ENCODE measurements around the gene CFAP73. TPM values are rescaled to one million over a fixed set of nuclear protein-coding genes. Genes with fewer than 3 reads are reported as not detected.
A peak's percentile ranks its signal among the peaks of the same experiment; 100 is the strongest.

CFAP73 gene
- total RNA-seq, 1 donor from 2014 or later: not detected

DNA sequence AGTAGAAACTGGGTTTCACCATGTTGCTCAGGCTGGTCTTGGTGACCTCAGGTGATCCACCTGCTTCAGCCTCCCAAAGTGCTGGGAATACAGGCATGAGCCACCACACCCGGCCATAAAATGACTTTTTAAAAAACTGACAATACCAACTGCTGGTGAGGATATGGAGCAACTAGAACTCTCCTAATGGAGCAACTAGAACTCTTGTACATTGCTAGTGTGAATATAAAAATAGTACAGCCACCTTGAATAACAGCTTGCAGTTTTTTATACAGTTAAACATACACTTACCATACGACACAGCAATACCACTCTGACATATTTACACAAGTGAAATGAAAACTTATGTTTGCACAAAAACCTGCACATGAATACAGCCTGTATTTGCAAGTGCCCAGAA is 2.5 kb upstream of the CFAP73 start:
- Histone ChIP-seq H3K4me3 (ENCODE audit: low read depth, low read length) (no peak overlapping the region), H3K36me3 (ENCODE audit: control insufficient read depth, insufficient read depth, low read length) (no peaks in the 10 kb centered on the region), H3K27me3 (ENCODE audit: control insufficient read depth, insufficient read depth, low read length) (peaks cover 6% of the 10 kb centered on the region)
- DNase-seq (ENCODE audit: low read depth): no peak
- TF ChIP-seq, protein P1, sequence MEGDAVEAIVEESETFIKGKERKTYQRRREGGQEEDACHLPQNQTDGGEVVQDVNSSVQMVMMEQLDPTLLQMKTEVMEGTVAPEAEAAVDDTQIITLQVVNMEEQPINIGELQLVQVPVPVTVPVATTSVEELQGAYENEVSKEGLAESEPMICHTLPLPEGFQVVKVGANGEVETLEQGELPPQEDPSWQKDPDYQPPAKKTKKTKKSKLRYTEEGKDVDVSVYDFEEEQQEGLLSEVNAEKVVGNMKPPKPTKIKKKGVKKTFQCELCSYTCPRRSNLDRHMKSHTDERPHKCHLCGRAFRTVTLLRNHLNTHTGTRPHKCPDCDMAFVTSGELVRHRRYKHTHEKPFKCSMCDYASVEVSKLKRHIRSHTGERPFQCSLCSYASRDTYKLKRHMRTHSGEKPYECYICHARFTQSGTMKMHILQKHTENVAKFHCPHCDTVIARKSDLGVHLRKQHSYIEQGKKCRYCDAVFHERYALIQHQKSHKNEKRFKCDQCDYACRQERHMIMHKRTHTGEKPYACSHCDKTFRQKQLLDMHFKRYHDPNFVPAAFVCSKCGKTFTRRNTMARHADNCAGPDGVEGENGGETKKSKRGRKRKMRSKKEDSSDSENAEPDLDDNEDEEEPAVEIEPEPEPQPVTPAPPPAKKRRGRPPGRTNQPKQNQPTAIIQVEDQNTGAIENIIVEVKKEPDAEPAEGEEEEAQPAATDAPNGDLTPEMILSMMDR (IDR thresholded peaks at IDR 0.05; ENCODE audit: insufficient read depth, low read length, poor library complexity, severe bottlenecking): no peak

GRCh38 chr12:113151655-113152054 is 2.1 kb downstream of the CFAP73 start:
- H3K27me3 ChIP-seq (ENCODE audit: control insufficient read depth, insufficient read depth, low read length): peaks cover 34% of the 10 kb centered on the region
- DNase-seq (ENCODE audit: low read depth): no peak
- H3K36me3 ChIP-seq (ENCODE audit: control insufficient read depth, insufficient read depth, low read length): no peaks in the 10 kb centered on the region
- H3K4me3 ChIP-seq (ENCODE audit: low read depth, low read length): no peak overlapping the region
- TF ChIP-seq, protein P1 (IDR thresholded peaks at IDR 0.05; ENCODE audit: insufficient read depth, low read length, poor library complexity, severe bottlenecking): no peak

DNA sequence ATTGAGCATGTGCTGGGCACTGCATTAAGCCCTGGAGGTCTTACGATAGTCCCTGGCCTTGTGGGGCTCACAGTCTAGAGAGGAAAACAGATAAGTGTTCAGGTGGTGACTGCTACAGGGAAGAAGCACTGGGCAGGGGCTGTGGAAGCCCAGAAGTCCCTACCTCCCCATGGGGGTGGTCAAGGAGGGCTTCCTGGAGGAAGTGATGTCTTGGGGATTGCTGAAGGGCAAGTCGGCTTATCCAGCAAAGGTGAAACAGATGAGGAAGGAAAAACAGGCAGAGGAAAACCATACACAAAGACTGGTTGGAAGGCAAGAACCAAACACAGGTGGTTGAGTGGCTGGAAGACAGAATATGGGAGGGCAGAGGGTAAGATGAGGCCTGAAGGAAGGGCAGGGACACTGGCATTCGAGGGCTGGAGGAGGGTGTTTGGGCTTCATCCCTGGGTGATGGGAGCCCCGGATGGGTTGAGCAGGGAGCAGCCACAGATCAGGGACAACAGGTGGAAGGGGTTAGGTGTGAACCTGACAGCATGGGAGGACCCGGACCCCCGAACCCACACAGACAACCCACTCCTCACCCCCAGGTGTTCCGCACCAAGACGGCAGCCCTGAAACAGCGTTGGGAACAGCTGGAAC is 2.8 kb downstream of the CFAP73 start:
- H3K4me3 ChIP-seq (ENCODE audit: low read depth, low read length): no peak overlapping the region
- TF ChIP-seq, protein P1 (IDR thresholded peaks at IDR 0.05; ENCODE audit: insufficient read depth, low read length, poor library complexity, severe bottlenecking): no peak
- peaks cover 34% of the 10 kb centered on the region for H3K27me3 ChIP-seq (ENCODE audit: control insufficient read depth, insufficient read depth, low read length)
- H3K36me3 ChIP-seq (ENCODE audit: control insufficient read depth, insufficient read depth, low read length): no peaks in the 10 kb centered on the region
- no peak for DNase-seq (ENCODE audit: low read depth)

GRCh38 chr12:113152835-113153814 is 3.6 kb downstream of the CFAP73 start:
- H3K36me3 ChIP-seq (ENCODE audit: control insufficient read depth, insufficient read depth, low read length): peaks cover 2% of the 10 kb centered on the region
- DNase-seq (ENCODE audit: low read depth): no peak
- H3K27me3 ChIP-seq (ENCODE audit: control insufficient read depth, insufficient read depth, low read length): peaks cover 34% of the 10 kb centered on the region
- TF ChIP-seq, protein P1 (IDR thresholded peaks at IDR 0.05; ENCODE audit: insufficient read depth, low read length, poor library complexity, severe bottlenecking): peak; percentile 61
- peak overlapping the region; percentile 26 for H3K4me3 ChIP-seq (ENCODE audit: low read depth, low read length)

DNA sequence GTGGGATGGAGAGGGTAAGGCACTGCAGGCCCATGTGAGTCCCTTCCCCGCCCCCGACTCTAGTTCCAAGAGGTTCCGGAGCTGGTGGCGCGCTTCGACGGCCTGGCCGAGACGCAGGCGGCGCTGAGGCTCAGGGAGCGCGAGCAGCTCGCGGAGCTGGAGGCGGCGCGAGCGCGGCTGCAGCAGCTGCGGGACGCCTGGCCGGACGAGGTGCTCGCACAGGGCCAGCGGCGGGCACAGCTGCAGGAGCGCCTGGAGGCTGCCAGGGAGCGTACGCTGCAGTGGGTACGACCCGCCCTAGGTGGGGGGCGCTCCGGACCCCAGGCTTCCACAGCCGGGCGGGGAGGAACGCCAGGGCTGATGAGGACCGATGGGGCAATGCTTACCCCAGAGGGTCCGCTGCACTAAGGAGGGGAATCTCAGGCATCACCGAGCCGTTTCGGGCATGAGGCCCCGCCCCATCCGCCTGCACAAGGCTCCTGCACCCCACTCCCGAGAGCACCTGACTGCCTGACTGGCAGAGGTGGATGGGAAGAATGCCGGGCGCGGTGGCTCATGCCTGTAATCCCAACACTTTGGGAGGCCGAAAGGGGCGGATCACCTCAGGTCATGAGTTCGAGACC is 4.9 kb downstream of the CFAP73 start:
- peaks cover 2% of the 10 kb centered on the region for H3K36me3 ChIP-seq (ENCODE audit: control insufficient read depth, insufficient read depth, low read length)
- DNase-seq (ENCODE audit: low read depth): no peak
- TF ChIP-seq, protein P1 (IDR thresholded peaks at IDR 0.05; ENCODE audit: insufficient read depth, low read length, poor library complexity, severe bottlenecking): no peak
- H3K27me3 ChIP-seq (ENCODE audit: control insufficient read depth, insufficient read depth, low read length): peaks cover 34% of the 10 kb centered on the region
- H3K4me3 ChIP-seq (ENCODE audit: low read depth, low read length): peak overlapping the region; percentile 17
